ENCODE measurements around the gene SLC6A20. TPM values are rescaled to one million over a fixed set of nuclear protein-coding genes. Genes with fewer than 3 reads are reported as not detected.

The SLC6A20 gene
- polyA plus RNA-seq, 12 donors, result 0.04 to 3.4 (median 0.12) TPM; not detected in 1

DNA sequence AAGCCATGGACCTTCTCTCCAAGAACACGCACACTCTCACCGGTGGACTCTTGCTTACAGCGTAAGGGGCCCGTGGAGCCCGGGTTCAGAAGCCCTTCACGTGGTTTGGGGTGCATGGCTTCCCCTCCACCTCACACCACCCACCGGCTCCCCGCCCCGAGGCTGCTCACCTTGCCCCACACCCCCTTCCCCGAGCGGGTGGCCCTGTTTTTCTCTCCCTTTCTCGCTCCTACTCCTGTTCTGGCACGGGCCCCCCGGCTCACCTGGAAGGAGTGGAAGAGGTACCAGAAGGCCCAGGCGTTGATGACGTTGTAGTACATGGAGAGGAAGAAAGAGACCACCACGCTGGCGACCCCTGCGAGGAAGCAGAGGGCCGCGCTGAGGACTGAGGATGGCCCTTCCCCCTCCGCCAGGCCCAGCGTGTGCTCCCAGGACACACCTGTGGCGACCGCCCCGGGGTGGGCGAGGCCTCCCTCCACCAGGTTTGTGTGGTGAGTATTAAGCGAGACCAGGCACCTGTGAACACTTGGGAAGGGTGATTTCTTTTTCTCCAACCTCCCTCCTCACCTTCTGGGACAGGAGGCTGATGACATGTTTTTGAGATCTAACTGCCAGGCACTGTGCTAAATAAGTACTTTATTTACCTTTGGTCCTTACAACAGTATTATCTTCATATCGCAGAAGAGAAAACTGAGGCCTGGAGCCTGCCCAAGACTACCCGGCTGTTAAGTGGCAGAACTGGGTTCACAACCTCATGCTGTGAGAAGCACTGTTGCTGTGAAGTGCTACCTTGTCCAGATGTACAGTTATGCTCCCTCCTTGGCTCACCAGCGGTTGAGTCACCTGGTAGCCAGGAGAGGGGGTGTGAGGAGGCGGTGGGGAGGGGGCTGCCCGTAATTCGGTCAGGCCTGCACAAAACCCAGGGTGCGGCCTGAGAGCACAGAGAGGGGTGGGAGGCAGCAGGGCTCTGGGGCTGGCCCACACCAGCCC is 16.3 kb downstream of the SLC6A20 start:
- no peak for DNase-seq

- no peak for DNase-seq
Observed at GRCh38 chr3:45778761-45779201, 17.6 kb downstream of the SLC6A20 start.

GRCh38 chr3:45777746-45778386 is 18.5 kb downstream of the SLC6A20 start:
- DNase-seq, result no peak

DNA sequence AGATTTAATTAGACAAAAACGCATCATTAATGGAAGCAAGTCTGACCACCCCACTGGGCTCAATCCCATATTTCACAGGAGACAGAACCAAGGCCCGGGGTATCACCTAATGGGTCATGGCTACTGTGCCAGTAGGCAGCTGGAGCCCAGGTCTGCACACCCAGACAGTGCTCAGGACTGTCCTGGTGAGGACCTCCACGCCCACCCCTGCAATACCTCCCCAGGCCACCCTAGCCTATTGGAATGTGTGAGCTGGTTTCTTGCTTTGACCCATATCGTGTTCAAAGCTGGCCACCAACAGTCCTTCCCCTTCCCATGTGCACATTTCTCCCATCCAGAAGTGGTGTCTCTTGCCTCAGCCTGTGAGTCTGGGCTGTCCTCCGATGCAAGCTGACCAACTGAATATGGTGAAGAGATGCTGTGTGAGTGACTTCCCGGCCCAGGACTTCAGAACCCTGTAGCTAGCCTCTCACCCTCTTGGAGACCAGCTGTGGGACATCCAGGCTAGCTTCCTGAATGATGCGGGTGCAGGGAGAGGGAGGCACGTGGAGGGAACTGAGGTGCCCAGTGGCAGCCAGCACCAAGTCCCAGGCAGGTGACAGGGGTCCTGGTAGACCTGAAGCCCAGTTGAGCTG is 19.1 kb downstream of the SLC6A20 start:
- DNase-seq, result no peak

DNA sequence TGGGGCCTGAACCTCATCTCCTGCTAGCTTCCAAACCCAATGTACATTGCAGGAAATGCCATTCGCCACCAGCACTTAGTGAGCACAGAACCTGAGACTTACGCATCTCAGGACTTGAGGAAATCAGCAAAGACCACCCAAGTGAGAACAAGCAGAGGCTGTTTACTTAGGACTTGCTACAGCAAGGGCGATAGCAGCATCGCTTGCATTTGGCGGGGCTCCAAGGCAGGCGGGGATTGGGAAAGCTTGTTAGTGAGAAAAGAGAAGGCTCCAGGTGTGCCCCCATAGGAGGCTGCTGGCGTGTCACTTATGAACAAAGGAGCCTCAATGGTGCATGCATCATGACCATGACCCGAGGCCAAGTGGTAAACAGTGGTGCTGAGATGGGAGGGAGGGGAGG is 19.7 kb downstream of the SLC6A20 start:
- DNase-seq, result no peak

DNA sequence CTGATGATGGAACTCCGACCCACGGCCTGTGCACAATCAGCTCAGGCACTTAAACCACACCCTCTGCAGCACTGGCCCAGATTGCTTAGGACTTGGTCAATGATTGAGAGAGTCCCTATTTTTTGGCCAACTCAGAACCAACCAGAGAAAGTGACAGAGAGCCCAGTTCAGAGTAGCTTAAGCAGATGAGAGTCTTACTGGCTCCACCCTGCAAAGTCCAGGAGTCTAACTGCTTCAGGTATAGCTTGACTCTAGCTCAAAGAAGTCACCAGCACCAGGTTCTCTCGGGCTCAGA is 20.1 kb downstream of the SLC6A20 start:
- no peak for DNase-seq

- no peak for DNase-seq
Observed at GRCh38 chr3:45775571-45776300, 20.6 kb downstream of the SLC6A20 start.

- no peak for DNase-seq
Observed at GRCh38 chr3:45774581-45775521, 21.5 kb downstream of the SLC6A20 start.

- DNase-seq, result no peak
Observed at GRCh38 chr3:45773714-45774449, 22.5 kb downstream of the SLC6A20 start.

DNA sequence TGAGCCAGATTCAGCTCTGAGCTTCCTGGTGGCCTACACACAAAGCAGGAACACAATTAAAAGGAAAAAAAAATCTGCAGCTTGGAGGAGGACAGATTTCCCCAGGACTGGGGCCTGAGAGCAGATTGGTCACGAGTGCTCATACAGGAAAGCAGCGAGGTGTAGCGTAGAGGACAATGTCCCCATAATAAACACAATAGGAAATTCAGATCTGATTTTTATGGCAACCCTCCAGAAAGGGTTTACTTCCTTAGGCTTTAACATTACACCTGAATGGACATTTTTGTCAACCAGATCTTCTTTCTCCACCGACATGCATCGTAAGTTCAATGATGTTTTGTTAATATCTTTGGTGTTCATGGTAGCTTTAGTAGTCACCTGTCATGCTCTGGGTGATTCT is 23.3 kb downstream of the SLC6A20 start:
- no peak for DNase-seq

DNA sequence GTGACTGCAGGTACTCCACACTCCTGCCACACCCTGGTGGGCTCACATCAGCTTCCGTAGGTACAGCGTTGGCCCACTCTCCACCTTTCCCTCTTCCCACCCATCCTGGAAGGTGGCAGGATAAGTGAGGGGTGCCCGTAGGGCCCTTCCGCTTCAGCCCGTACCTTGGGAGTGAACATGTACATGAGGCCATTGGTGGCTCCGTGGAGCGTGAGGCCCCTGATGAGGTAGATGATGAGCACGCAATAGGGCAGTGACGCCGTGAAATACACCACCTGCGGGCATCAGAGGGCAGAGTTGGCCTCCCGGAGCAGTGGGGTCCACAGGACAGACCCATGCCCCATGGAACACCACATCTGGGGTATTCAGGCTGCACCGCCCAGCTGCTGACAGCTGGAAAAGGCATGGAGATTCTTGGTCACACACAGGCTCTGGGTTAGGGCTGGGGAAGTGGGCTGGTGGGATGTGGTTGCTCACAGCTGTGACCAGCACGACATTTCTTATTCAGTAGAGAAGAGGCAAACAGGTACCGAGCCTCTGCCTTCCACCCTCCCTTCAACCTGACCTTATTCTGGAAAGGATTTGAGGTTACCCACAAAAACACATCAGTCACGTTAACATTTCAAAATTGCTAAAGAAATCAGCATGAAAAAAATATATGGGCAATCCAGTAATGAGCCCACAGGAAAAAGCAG is 23.8 kb downstream of the SLC6A20 start:
- DNase-seq, result no peak

GRCh38 chr3:45771831-45772230 is 24.5 kb downstream of the SLC6A20 start:
- DNase-seq, result no peak

- DNase-seq, result no peak
Observed at GRCh38 chr3:45771166-45771775, 25.1 kb downstream of the SLC6A20 start.

DNA sequence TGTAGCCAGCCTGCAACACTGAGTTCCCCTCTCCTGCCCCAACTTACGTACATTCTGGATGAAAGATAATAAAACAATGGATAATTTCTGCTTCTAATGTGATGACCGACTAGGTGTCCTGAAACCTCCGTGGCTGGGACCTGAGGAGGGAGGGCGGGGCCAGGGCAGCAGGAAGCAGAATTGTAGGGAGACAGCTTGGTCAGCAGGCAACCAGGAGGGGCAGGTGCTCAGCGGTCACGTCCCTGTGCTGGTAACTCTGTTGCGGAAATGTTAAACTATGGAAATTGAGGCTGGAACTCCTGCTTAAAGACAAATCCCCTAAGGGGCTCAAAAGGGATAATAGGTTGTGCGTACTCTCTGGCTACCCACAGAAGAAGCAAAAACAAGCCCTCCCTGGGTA is 30.4 kb downstream of the SLC6A20 start:
- no peak for DNase-seq

DNA sequence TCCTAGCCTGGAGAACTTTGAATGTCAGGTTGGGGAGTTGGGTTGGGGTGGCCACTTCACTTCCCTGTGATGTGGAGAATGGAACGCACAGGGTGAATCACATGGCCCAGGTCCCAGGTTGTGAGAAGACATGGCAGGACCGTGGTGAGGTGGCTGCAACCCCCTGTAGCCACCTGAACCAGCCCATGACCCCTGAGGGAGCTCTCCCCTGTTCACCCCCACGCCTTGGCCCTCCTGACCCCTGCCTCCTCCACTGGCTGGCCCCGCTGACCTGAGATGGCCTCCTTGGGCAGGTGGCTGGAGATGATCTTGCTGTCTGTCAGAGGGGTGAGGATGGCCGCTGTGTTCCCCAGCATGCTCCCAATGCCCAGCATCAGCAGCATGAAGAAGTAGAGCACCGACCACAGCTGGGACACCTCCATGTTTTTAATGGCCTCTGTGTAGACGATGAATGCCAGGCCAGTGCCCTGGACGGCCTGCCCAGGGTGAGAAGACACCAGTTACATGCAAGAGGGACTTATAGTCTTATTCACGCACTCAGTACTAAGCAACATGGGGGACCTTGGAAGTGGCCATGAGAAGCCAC is 31.0 kb downstream of the SLC6A20 start:
- DNase-seq, result no peak

GRCh38 chr3:45763303-45763675 is 33.0 kb downstream of the SLC6A20 start:
- no peak for DNase-seq

DNA sequence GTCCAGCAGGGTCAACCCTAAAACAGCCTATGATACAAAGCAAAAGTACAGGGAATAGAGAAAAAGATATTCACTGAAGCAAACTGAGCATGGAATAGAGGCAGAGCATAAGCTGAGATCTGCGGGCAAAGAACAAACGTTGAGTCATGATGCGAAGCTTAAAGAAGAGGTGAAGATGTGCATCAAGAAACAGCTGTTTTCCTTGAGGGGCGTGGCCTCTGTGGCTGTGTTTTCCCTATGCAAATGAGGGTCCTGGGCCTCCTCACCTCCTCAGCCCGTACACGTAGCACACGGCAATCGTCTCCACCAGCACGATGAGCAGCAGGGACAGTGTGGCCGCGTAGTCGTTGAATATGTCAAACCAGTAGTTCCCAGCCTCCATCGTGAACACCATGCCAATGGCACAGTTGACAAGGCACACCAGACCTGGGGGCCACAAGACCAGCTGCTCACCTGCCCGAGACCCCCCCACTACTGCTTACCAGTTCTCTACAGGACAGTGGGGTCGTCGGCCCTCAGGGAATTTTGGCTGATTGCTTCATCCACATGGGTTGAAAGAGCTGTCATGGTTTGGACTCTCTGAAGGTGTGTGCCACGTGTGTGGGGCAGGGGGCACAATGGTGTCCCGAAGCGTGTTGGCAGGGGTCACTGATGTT is 33.6 kb downstream of the SLC6A20 start:
- DNase-seq, result no peak

DNA sequence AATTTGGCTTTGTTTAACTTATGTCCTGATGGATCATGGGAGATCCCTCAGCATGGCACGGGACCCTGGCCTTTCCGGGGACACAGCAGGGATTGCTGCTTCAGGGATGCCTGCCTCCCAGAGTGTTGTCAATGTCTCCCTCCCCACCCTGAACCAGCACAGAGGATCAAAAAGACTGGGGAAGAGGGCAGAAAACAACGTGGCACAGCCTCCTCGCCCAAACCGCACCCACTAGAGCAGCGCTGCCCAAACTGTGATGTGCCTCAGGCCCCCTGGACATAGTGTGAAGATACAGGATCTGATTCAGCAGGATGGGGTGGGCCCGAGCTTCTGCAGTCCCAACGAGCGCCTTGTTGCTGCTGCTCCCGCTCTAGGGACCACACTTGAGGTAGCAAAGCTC is 34.5 kb downstream of the SLC6A20 start:
- no peak for DNase-seq

Data from muscle of arm (tissue), 12 donors.